Stimulated activated CD4-positive, alpha-beta T cell treated with anti-CD3 and anti-CD28 coated beads, Interleukin-1b, Interleukin-23, amount 100 ng/mL, for 24 hours (primary cell): ENCODE results near the gene HIPK2.

Source experiments
- DNase-seq, 4 experiments: peaks; one replicate each; pipeline ENCODE4 v3.0.0-alpha.2; 2020; ENCODE audit warnings: low read depth in 4 of 4, low spot score in 1 of 4

The HIPK2 gene

DNA sequence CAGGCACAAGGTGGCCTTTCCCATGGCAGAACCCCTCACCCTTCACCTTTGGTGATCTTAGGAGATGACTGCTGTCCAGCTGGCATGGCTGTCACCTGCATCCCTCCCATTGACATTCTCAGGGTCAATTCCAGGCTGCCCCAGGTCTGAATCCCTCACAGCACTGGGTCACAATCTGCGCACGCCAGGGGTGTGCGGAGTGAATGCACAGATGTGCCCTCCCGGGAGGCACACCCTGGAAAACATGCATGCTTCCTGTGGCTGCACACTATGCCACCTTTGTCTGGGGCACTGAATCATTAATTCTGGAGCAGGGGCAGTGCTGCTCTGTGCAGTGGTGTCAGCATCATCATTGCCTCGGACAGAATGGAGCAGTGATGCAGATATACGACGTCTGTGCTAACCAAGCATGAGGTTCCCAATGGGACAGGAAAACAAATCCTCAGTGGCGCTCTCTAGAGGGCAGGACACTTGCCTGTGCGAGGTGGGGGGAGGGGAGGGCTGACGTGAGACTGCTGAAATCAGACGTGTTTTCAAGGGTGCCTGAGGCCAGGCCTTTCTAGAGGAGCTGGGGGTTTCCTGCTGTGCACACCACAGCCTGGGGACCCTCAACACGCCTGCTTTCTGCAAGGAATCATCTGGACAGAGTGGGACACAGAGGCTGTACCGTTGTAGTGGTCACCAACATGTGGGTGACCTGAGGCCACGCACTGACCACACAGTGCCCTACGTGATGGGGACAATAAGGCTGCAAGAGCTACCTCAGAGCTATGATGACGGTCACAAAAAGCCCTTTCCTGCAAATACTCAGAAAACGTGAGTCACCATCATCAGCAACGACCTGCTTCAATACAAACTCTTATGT lies 77.9 kb downstream of the HIPK2 start:
- DNase-seq = no peak

DNA sequence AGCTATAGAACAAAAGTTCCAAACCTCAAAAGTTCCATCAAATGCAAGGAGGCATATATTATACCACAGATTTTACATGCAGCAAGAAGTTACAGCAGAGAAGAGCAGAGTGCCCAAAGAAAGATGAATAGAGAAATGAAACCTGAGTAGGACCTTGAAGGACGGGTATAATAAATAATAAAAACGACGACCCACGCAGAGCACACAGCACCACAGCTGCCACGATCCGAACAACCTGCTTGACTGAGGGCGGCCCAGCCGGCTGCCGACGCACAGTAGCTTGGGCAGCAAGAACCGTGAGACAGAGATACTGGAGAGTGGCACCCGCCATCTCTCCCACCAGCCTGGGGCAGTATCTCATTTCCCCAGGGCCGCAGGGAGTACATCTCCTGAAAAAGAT lies 79.0 kb downstream of the HIPK2 start:
- DNase-seq = no peak

DNA sequence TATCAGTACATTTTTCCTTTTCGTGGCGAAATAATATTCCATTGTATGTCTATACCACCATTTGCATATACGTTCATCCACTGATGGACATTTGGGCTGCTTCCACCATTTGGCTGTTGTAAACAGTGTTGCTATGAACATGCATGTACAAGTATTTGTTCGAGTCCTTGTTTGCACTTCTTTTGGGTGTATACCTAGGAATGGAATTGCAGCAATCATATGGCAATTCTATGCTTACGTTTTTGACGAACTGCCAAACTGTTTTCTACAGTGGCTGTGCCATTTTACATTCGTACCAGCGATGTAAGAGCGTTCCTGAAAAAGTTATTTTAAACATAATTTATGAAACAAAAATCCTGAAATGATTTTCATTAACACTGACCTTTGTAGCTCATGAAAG lies 79.5 kb downstream of the HIPK2 start:
- no peak for DNase-seq

DNA sequence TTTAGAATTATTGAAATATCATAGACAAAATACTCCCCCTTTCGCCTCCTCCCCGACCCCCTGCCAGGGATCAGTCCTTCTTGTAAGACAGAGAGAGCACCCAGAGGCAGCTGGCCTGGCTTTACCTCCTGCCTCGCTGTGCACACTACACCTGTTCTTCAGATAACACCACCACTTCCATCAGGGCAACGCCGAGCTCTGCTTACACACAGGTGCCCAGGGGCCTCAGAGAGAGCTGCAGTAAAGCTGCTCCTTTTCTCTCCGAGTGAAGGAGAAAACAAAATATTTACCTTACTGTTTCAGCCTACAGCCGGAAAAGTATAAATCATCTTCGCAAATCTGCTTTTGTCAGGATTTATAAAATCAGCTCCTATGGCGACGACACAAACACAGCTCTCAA lies 80.7 kb downstream of the HIPK2 start:
- no peak for DNase-seq

DNA sequence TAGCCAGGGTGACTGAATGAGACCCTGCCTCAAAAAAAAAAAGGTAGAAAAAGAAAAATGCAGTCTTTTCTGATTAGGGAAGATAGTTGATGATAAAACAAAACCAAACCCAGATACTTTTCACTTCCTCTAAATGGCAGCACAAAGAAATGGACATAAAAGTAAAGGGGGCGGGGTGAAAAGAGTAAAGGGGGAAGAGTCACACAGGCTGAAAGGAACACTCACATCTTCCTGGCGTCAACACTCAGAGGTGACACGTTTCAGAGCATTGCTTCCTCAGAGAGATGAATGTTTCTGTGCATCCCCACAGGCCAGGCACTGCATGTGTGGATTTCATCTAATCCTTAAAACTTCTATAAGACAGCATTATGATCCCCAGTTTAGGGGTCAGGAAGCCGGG lies 81.2 kb downstream of the HIPK2 start:
- DNase-seq = no peak

DNA sequence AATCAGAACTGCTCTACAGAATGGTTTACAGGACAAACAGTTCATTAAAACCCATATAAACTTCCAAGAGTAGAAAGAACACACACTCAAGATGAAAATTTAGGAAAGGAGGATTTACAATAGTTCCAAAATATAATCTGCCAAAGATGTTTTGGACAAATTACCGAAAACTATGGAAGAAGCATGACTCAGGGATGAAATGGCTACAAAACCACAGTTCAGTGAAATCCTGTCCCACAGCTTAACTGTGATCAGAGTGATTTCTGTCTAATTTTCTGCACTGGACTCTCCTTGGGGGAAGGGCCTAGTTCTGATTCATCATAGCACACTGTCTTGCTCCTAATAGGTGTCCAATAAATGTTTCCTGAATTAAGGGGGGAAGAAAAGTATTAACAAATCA lies 82.2 kb downstream of the HIPK2 start:
- DNase-seq = no peak

DNA sequence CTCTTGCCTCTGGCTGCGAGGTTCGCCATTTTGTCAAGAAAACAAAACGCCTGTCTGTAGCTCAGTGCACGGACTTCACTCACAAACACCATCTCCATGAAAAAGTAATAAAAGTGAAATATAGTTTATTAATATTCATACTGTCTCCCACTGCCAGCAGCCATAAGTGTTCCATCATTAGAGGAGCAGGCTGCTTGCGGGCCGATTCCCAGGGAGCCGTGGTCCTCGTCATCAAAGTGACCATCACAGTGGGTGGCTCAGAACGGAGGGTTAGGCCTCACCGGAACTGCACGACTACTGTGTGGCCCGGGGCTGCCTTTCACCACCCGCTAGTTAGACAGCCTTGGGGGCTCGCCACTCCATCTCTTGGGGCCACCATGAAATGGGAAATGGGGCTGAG lies 82.7 kb downstream of the HIPK2 start:
- DNase-seq = no peak

DNA sequence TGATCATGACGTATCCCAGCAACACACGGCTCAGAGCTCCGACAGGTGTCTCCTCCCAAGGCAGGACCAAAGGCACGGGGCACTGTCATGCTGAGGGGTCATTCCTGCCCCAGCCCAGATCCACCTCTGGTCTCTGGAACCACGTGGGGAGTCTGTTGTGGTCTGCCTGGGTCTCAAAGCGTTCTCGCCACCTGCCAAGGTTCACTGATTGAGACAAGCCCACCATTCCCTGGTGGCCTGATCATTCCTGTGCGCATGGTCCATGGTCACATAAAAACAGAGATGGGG lies 83.5 kb downstream of the HIPK2 start:
- no peak for DNase-seq

DNA sequence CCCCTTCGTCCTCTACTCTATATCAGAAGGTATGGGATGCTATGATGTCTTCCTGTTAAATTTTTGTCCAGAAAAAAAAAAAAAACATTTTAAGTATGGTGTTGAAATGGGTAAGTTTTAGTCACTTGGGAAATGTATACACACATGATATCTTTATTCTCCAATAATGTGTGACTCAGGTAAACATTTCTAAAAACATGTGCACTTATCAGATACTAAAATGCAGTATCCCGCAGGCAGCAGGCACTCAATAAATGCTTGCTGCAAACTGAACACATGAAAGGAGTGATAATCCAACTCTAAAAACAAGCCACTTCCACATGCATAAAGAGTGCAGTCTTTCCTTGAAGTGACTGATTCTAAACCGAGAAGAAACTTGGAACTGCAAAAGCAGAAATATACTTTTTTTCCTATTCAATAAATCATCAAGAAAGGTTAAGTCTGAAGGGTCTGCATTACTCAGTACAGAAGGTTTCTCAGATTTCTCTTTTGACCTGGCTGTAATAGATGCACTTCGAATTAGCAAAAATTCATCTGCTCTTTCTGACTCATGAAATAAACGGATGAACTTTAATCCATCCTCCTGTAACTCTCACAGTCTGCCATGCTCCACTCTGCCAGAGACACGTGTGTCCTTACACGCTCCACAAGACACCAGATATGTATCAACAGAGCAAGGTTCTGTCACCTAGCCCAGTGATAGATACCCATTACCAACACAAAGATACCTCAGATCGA lies 84.0 kb downstream of the HIPK2 start:
- DNase-seq = no peak

DNA sequence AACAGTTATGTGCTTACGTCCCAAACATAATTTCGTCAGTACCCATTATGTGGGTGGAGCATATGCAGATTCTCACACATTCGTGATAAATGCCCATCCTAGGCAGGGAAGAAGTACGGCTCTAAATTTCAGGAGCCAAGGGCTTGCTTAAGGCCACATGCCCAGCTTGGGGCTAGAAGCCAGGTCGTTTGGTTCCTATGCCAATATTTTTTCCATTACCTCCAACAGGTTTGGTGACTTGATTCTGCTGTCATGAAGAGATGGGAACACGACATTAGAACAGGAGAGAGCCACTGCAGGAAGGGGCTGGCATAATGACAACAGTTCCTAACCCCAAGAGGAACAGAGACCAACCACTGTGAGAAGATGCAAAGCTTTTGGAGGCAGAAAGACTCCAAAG lies 85.1 kb downstream of the HIPK2 start:
- DNase-seq = no peak

DNA sequence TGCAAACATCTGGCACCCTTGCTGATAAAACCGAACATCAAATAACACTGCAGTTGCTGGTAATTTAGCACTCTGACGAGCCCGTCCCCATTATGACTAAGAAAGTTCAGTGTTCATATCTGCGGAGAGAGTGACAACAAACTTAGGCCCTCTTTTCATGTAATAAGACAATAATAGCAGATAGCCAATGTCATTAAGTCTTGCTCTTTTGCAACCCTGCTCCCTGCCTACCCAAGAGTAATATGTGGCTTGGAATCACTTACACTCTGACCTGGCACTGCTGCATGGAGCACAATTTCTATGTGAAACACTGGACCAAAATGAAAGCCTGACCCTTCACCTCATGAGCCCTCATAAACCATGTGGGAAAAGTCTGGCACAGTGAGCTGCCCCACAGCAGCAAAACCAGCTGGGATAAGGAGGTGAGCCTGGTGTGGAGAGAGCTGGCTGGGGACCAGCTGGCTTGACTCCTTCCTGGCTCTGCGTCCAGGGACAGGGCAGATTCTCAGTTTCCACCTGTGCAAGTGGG lies 86.5 kb downstream of the HIPK2 start:
- no peak for DNase-seq

DNA sequence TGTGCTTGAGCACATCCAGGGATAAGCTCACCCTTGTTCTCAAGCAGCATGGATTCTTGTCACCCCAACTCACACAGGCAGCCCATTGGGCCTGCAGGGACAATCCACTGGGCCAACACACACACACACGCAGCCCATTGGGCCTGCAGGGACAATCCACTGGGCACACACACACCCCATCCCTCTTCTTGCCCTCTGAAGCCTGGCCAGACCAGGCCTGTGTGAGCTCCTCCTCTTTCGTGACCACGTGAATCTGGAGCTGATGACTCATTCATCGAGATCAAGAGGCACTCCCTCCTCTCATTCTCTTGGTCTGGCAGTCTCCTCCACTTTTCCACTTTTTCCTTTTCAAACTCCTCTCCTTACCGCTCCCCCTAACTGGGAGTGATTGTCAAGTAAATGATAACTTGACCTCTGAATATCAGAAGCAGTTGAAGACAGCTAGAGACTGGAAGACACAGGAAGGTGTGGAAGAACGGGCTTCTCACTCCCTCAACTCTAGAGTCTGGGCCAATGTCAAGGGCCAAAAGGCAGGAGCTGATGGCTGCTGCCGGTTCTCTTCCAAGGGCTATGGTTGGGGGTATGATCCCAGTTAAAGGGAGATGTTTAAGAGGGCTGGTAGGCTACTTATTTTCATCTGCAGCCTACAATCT lies 89.7 kb downstream of the HIPK2 start:
- no peak for DNase-seq

DNA sequence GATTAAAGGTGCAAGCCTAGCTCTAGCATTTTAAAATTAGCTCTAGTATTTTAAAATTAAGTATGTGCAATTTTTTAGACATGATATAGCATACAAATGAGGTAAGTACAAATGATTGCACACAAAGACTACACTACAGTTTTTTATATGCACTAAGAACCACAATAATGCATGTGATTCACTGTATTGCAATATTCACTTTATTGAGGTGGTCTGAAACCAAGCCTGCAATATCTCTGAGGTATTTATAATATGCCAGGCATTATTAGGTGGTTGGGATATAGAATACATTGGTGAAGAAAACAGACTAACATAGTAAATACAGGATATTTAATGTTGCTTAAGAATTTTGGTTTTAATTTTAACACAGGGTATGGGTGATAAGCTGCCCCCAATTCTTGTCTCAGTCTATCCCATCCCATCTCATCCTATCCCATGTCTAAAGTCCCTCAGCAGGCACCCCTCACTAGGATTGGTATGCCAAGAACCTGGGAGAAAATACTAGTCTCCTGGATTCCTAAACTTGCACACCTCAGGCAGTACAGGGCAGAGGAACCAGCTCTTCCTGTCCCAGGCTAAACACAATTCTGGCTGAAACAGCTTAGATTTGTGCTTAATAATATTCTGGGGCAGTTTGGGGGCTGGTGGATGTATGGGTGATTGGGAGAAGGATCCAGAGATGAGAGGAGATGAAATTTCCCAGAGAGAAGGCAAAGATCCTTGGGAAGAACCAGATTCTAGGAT lies 90.4 kb downstream of the HIPK2 start:
- DNase-seq = no peak

DNA sequence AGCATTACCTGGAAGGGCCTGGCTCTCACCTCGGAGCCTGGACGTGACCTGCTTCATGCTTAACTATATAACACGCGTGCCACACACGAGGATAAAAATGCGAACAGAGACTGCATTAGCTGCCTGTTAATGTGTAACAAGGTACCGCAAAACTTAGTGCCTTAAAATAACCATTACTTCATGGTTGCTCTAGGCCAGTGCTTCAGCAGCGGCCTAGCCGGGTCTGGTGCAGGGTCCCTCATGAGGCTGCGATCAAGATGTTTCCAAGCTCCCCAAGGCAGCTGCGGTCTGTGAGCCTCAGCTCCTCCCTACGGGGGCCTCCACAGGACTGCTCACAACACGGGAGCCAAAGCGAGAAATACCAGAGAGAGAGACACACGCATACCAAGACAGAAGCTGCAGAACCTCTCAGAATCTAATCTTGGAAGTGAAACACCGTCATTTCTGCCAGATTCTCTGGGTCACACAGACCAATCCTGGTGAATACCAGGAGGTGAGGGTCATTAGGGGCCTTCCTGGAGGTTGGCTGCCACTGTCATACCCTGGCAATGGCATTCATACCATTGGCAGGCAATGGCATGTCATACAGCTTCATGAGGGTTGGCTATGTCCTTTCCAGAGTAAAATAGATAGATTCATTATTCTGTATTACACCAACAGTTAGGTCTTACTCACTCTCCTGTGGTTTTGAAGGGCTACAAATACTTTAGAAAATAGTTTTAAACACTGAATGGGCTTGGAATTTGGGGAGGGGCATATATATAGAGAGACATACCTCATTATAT lies 94.5 kb downstream of the HIPK2 start:
- DNase-seq = no peak

DNA sequence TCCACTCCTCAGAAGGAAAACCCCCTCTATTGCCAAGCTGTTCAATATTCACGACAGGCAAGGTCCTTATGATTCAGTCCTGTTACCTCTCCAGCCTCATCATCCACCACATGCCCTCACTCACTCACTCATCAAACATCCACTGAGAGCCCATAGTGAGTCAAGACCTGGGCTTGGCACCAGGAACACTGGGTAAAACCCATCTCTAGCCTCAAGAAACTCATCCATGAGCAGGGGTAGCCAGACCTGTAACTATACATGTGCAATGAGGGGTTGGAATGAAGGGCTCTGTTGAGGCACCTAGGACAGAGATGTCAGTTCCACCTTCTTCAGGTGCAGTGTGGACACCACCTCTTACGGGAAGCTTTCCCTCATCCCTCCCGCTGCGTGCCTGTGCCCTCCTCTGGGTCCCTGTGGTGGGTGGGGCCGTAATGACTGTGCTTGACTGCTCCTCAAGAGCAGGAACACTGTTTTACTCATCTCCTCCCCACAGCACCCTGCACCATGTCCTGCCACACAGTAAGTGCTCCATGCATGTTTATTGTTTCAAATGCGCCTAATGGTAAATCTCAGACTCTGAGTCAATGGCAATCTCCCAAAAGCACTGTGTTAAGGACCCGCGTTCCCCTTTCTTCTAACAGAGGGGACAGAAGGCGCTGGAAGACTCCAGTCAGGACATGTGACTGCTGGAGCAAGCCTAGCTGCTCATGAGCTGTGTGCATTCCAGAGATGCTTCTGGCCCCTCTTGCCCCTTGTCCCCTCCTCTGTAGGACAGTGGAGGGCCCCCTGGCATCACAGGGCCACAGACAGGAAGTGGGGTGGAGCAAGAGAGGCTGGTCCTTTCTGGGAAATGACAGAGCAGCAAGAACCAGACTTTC lies 95.4 kb downstream of the HIPK2 start:
- peak in 1 of 4 experiments; percentile 44 for DNase-seq

DNA sequence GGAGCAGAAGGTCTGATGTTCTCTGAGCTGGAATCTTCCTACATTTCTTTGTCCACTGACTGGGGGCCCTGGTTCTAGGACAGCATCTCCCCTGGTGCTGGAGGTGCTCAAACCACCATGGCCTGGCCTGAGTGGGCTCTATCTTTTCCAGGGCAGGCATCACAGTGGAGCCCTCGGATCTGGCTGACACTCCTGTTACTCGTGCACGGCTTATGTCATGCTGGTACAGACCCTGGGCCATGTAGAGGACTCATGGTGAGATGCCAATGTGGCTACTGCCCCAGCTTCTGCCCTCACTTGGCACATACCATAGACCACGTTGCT lies 96.0 kb downstream of the HIPK2 start:
- no peak for DNase-seq

DNA sequence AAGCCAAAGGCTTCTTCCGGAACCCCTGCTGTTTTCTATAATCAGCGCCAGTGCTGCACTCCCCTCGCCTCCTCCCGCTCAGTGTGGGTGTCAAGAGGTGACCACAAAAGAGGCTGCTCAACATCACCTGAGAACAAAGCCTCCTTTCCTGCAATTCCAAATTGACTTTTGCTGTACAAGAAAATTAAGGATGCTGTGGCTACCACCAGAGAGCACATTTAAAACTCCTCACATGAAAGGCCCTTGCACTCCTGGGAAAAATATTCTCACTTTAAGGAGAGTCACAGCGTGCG lies 96.4 kb downstream of the HIPK2 start:
- DNase-seq = no peak

DNA sequence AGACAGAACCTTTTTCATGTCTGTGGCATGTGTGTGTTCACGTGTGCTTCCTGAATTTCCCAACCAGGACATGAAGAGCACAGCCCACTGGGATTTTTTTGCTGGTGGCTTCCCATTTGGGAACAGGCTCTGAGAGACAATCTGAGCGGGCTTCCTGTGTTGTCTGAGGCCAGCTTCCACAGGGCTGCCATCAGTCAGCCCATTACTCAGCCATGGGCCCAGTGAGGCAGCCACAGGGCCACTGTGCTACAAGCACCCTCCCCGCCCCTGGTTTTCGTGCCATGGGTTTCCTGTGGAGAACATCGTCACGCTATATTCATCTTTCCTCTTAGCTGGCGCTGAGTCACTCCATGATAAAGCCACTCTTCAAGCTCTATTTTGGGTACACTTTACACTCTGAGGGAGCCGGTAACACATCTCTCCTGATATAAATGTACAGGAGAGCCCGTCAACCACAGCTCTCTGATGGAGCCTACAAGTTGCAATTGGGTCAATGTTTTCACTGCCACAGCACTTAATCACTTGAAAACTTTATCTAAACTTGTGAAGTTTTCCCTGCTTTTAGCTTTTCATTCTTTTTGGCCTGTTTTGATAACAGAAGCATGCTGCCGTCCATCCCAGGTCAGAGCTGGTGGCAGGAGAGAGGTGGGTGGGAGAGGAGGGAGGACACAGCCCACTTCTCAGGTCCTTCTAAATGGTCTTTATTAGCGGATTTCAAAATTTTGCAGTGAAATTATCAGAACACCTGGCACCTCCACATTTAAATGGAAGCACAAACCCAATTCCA lies 96.9 kb downstream of the HIPK2 start:
- peak; percentile 42 to 81 (median 58) for DNase-seq
